ENCODE measurements around the gene ELN.

ELN gene

DNA sequence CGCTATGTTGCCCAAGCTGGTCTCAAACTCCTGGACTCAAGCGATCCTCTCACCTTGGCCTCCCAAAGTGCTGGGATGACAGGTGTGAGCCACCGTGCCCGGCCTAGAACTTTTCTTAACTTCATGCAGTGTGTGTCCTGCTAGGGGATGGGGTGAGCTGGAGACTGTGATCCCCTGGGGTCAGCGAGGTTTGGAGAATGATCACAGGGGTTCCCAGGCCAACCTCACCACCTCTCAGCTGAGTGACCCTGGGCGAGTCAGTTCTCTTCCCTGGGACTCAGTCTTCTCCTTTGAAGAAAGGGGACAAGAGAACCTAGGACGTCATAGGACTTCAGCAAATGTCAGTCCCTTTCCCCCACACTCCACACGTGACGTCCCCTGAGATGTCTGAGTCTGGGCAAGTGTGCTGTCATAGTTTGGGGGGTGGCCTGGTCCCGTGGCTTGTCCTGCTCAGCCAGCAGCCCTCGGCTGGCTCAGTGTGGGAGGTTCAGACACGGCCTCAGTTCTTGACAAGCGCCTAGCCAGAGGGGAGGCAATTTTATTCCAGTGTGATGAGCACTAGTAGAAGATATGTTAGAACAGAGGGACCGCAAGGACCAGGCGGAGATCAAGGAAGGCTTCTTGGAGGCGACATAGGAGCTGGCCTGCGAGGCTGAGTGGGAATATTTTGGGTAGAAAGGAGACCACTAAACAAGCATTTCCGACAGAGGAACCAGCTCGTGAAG lies 43.3 kb upstream of the ELN start:
- TF ChIP-seq FOXM1 (IDR thresholded peaks at IDR 0.05; ENCODE audit: borderline replicate concordance) (no peak), CTBP1 (IDR thresholded peaks at IDR 0.05; ENCODE audit: borderline replicate concordance) (no peak), ARNT (IDR thresholded peaks at IDR 0.05) (no peak), ELF4 (IDR thresholded peaks at IDR 0.05) (no peak), FOXA1 (IDR thresholded peaks at IDR 0.05) (no peak), HDGF (IDR thresholded peaks at IDR 0.05; ENCODE audit: borderline replicate concordance) (no peak), LEF1 (IDR thresholded peaks at IDR 0.05; ENCODE audit: borderline replicate concordance) (no peak), SUZ12 (IDR thresholded peaks at IDR 0.05) (no peak)
- POLR2A ChIA-PET: no interaction called here
- DNase-seq (ENCODE audit: extremely low spot score): no peak
- CTCF ChIA-PET: no interaction called here

- no peak for DNase-seq (ENCODE audit: extremely low spot score)
- POLR2A ChIA-PET: no interaction called here
- CTCF ChIA-PET: no interaction called here
- no peak for TF ChIP-seq FOXM1 (IDR thresholded peaks at IDR 0.05; ENCODE audit: borderline replicate concordance)
- TF ChIP-seq L3MBTL2 (conservative IDR thresholded peaks at IDR 0.05): no peak
- no peak for TF ChIP-seq FOXA1 (IDR thresholded peaks at IDR 0.05)
- TF ChIP-seq PKNOX1 (IDR thresholded peaks at IDR 0.05): no peak
- no peak for TF ChIP-seq ELF4 (IDR thresholded peaks at IDR 0.05)
- no peak for TF ChIP-seq SP1 (IDR thresholded peaks at IDR 0.05)
- no peak for TF ChIP-seq SUZ12 (IDR thresholded peaks at IDR 0.05)
- TF ChIP-seq FOXK2 (IDR thresholded peaks at IDR 0.05): no peak
- TF ChIP-seq HDGF (IDR thresholded peaks at IDR 0.05; ENCODE audit: borderline replicate concordance): no peak
- no peak for TF ChIP-seq BHLHE40 (IDR thresholded peaks at IDR 0.05; ENCODE audit: borderline replicate concordance)
- TF ChIP-seq CTBP1 (IDR thresholded peaks at IDR 0.05; ENCODE audit: borderline replicate concordance): no peak
- no peak for TF ChIP-seq ZNF384 (IDR thresholded peaks at IDR 0.05)
- no peak for TF ChIP-seq TARDBP (IDR thresholded peaks at IDR 0.05)
- TF ChIP-seq ARNT (IDR thresholded peaks at IDR 0.05): no peak
- TF ChIP-seq NFRKB (IDR thresholded peaks at IDR 0.05): no peak
- TF ChIP-seq LEF1 (IDR thresholded peaks at IDR 0.05; ENCODE audit: borderline replicate concordance): no peak
Observed at GRCh38 chr7:73985737-73986141, 42.2 kb upstream of the ELN start.

- no peak for DNase-seq (ENCODE audit: extremely low spot score)
- ChIA-PET CTCF (no interaction called here), POLR2A (no interaction called here)
- no peak for TF ChIP-seq SUZ12 (IDR thresholded peaks at IDR 0.05)
- TF ChIP-seq BHLHE40 (IDR thresholded peaks at IDR 0.05; ENCODE audit: borderline replicate concordance): no peak
- TF ChIP-seq ELF4 (IDR thresholded peaks at IDR 0.05): no peak
- TF ChIP-seq TARDBP (IDR thresholded peaks at IDR 0.05): no peak
- TF ChIP-seq FOXA1 (IDR thresholded peaks at IDR 0.05): no peak
- no peak for TF ChIP-seq CTBP1 (IDR thresholded peaks at IDR 0.05; ENCODE audit: borderline replicate concordance)
- no peak for TF ChIP-seq PKNOX1 (IDR thresholded peaks at IDR 0.05)
- no peak for TF ChIP-seq ZNF384 (IDR thresholded peaks at IDR 0.05)
Observed at GRCh38 chr7:73986158-73986631, 41.8 kb upstream of the ELN start.

DNA sequence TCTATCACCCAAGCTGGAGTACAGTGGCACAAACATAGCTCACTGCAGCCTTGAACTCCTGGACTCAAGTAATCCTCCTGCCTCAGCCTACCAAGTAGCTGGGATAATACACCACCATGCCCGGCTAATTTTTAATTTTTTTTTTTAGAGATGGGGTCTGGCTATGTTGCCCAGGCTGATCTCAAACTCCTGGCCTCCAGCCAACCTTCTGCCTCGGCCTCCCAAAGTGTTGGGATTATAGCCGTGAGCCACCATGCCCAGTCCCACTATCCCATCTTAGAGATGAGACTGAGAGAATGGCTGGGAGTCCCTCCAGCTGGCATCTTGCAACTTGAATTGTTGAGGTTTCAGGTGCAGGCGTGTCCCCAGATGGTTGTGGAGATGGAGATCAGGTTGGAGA lies 40.7 kb upstream of the ELN start:
- POLR2A ChIA-PET: no interaction called here
- CTCF ChIA-PET: no interaction called here
- DNase-seq (ENCODE audit: extremely low spot score): no peak
- TF ChIP-seq SP1 (IDR thresholded peaks at IDR 0.05) (no peak), PKNOX1 (IDR thresholded peaks at IDR 0.05) (no peak), NFRKB (IDR thresholded peaks at IDR 0.05) (no peak), FOXA1 (IDR thresholded peaks at IDR 0.05) (no peak), HDGF (IDR thresholded peaks at IDR 0.05; ENCODE audit: borderline replicate concordance) (no peak), ELF4 (IDR thresholded peaks at IDR 0.05) (no peak), BHLHE40 (IDR thresholded peaks at IDR 0.05; ENCODE audit: borderline replicate concordance) (no peak), ARNT (IDR thresholded peaks at IDR 0.05) (no peak), L3MBTL2 (conservative IDR thresholded peaks at IDR 0.05) (no peak), FOXM1 (IDR thresholded peaks at IDR 0.05; ENCODE audit: borderline replicate concordance) (no peak), CTBP1 (IDR thresholded peaks at IDR 0.05; ENCODE audit: borderline replicate concordance) (no peak), TARDBP (IDR thresholded peaks at IDR 0.05) (no peak), SUZ12 (IDR thresholded peaks at IDR 0.05) (no peak), LEF1 (IDR thresholded peaks at IDR 0.05; ENCODE audit: borderline replicate concordance) (no peak)

GRCh38 chr7:73988197-73988596 lies 39.8 kb upstream of the ELN start:
- CTCF ChIA-PET: no interaction called here
- no peak for TF ChIP-seq FOXK2 (IDR thresholded peaks at IDR 0.05)
- TF ChIP-seq SP1 (IDR thresholded peaks at IDR 0.05): no peak
- no peak for TF ChIP-seq ZNF384 (IDR thresholded peaks at IDR 0.05)
- TF ChIP-seq TARDBP (IDR thresholded peaks at IDR 0.05): no peak
- TF ChIP-seq CTBP1 (IDR thresholded peaks at IDR 0.05; ENCODE audit: borderline replicate concordance): no peak
- no peak for TF ChIP-seq LEF1 (IDR thresholded peaks at IDR 0.05; ENCODE audit: borderline replicate concordance)
- TF ChIP-seq HDGF (IDR thresholded peaks at IDR 0.05; ENCODE audit: borderline replicate concordance): no peak
- TF ChIP-seq L3MBTL2 (conservative IDR thresholded peaks at IDR 0.05): no peak
- no peak for TF ChIP-seq SUZ12 (IDR thresholded peaks at IDR 0.05)
- no peak for TF ChIP-seq BHLHE40 (IDR thresholded peaks at IDR 0.05; ENCODE audit: borderline replicate concordance)
- TF ChIP-seq NFRKB (IDR thresholded peaks at IDR 0.05): no peak
- TF ChIP-seq ELF4 (IDR thresholded peaks at IDR 0.05): no peak
- TF ChIP-seq PKNOX1 (IDR thresholded peaks at IDR 0.05): no peak
- no peak for DNase-seq (ENCODE audit: extremely low spot score)
- POLR2A ChIA-PET: interaction anchor here (0.6 kb wide), 1 partner anchor 9 kb away, joined by 3 read pairs; no protein-coding TSS in a partner anchor
